IMR-90 (cell line): Measurements from ENCODE around the gene NCOA5. TPM values are rescaled to one million over a fixed set of nuclear protein-coding genes. Genes with fewer than 3 reads are reported as not detected.

ENCODE experiments used
- ATAC-seq: fragments of 200-7000 bp; cut with Tn5 transposase; 2 replicates; pipeline ENCODE4 v1.9.1; 2020; ENCODE audit warnings: low read depth, mild to moderate bottlenecking, moderate library complexity
- BruUV-seq: library from RNA; stranded (reverse); fragments of 400-500 nt; replicated peaks from 2 replicates; lab custom pipeline; 2021; lab: Mats Ljungman, UMichigan
- CTCF ChIA-PET: fragments of 300-600 bp; formaldehyde crosslinking; extraction: SDS; loops from one replicate; lab custom pipeline; 2021; ENCODE audit warnings: antibody characterized with exemption; lab: Yijun Ruan, JAX
- POLR2A ChIA-PET: fragments of 300-600 bp; sonication (Branson Sonifier 250); formaldehyde crosslinking; loops from one replicate; lab custom pipeline; 2022; ENCODE audit warnings: antibody characterized with exemption; ENCODE audit not compliant: unreplicated experiment; lab: Charles Lee
- DNase-seq: peaks from one replicate; pipeline ENCODE4 v3.0.0; 2013
- H2AFZ ChIP-seq: replicated peaks from 2 replicates; pipeline ENCODE3; 2013; ENCODE audit warnings: low read length, mild to moderate bottlenecking; ENCODE audit not compliant: poor library complexity
- H2AK5ac ChIP-seq: 2 replicates; pipeline ENCODE4 v1.6.1; 2013; ENCODE audit warnings: low read depth, low read length, inconsistent platforms
- H2AK9ac ChIP-seq: replicated peaks from 2 replicates; pipeline ENCODE3; 2013; ENCODE audit warnings: mild to moderate bottlenecking, low read depth, low read length, moderate library complexity; ENCODE audit not compliant: poor library complexity
- H2BK120ac ChIP-seq: 2 replicates; pipeline ENCODE4 v1.6.1; 2013; ENCODE audit warnings: low read depth, low read length, inconsistent platforms
- H2BK15ac ChIP-seq: 3 replicates; pipeline ENCODE4 v1.6.1; 2013; ENCODE audit warnings: low read depth, low read length, inconsistent platforms
- H2BK20ac ChIP-seq: 2 replicates; pipeline ENCODE4 v1.6.1; 2013; ENCODE audit warnings: low read depth, mild to moderate bottlenecking, inconsistent platforms, low read length, moderate library complexity
- H2BK5ac ChIP-seq: 2 replicates; pipeline ENCODE4 v1.6.1; 2013; ENCODE audit warnings: mild to moderate bottlenecking, low read depth, low read length, inconsistent platforms; ENCODE audit not compliant: poor library complexity, severe bottlenecking
- H3K14ac ChIP-seq: replicated peaks from 2 replicates; pipeline ENCODE4 v1.6.1; 2013; ENCODE audit warnings: low read depth, low read length, inconsistent platforms
- H3K18ac ChIP-seq: 2 replicates; pipeline ENCODE4 v1.6.1; 2013; ENCODE audit warnings: low read depth, low read length, control low read depth
- H3K23ac ChIP-seq: 2 replicates; pipeline ENCODE4 v1.6.1; 2013; ENCODE audit warnings: low read depth, low read length, inconsistent platforms
- H3K27ac ChIP-seq: 2 replicates; pipeline ENCODE4 v1.5.1; 2013; ENCODE audit warnings: mild to moderate bottlenecking, control low read depth, low read length; ENCODE audit not compliant: insufficient read depth
- H3K27me3 ChIP-seq: 2 replicates; pipeline ENCODE4 v1.6.1; 2013; ENCODE audit warnings: low read length; ENCODE audit not compliant: control insufficient read depth, insufficient read depth
- H3K36me3 ChIP-seq: 2 replicates; pipeline ENCODE4 v1.6.1; 2013; ENCODE audit warnings: low read length, mixed read lengths; ENCODE audit not compliant: control insufficient read depth, insufficient read depth
- H3K4ac ChIP-seq: 2 replicates; pipeline ENCODE4 v1.6.1; 2013; ENCODE audit warnings: low read depth, low read length, inconsistent platforms
- H3K4me1 ChIP-seq: 2 replicates; pipeline ENCODE4 v1.6.1; 2013; ENCODE audit warnings: low read length, mixed read lengths; ENCODE audit not compliant: control insufficient read depth, insufficient read depth
- H3K4me2 ChIP-seq: 2 replicates; pipeline ENCODE4 v1.6.1; 2013; ENCODE audit warnings: low read depth, mild to moderate bottlenecking, control low read depth, low read length, moderate library complexity
- H3K4me3 ChIP-seq: 2 replicates; pipeline ENCODE4 v1.5.1; 2013; ENCODE audit warnings: low read depth, mild to moderate bottlenecking, control low read depth, low read length, moderate library complexity; ENCODE audit not compliant: insufficient read depth
- H3K56ac ChIP-seq: 2 replicates; pipeline ENCODE4 v1.6.1; 2013; ENCODE audit warnings: low read length, inconsistent platforms; ENCODE audit not compliant: insufficient read depth; ENCODE audit errors: extremely low read depth
- H3K79me1 ChIP-seq, 2 experiments: 2 replicates each; pipeline ENCODE4 v1.6.1; 2013; ENCODE audit warnings: low read length in 2 of 2, inconsistent platforms in 1 of 2, low read depth in 1 of 2
- H3K9ac ChIP-seq: 2 replicates; pipeline ENCODE4 v1.6.1; 2013; ENCODE audit warnings: low read depth, low read length, control low read depth
- H3K9me1 ChIP-seq: 2 replicates; pipeline ENCODE4 v1.6.1; 2013; ENCODE audit warnings: low read length, inconsistent platforms; ENCODE audit not compliant: insufficient read depth
- H3K9me3 ChIP-seq: 2 replicates; pipeline ENCODE4 v1.6.1; 2013; ENCODE audit warnings: low read length; ENCODE audit not compliant: control insufficient read depth, insufficient read depth
- H4K20me1 ChIP-seq: 2 replicates; pipeline ENCODE4 v1.6.1; 2013; ENCODE audit warnings: low read length, inconsistent platforms; ENCODE audit not compliant: insufficient read depth
- H4K5ac ChIP-seq: 2 replicates; pipeline ENCODE4 v1.6.1; 2013; ENCODE audit warnings: mild to moderate bottlenecking, low read depth, low read length, control low read depth
- H4K8ac ChIP-seq, 2 experiments: 2 replicates each; pipeline ENCODE4 v1.6.1; 2013; ENCODE audit warnings: low read depth in 2 of 2, low read length in 2 of 2, control low read depth in 1 of 2, inconsistent platforms in 1 of 2
- H4K91ac ChIP-seq: 2 replicates; pipeline ENCODE4 v1.6.1; 2013; ENCODE audit warnings: low read depth, low read length, inconsistent platforms; ENCODE audit not compliant: insufficient read depth
- BHLHE40 ChIP-seq: fragments of 150-350 bp; IDR thresholded peaks from 2 replicates; pipeline ENCODE4 v1.6.1; 2016; ENCODE audit warnings: mild to moderate bottlenecking, low read depth, low read length
- CHD1 ChIP-seq: IDR thresholded peaks from 2 replicates; pipeline ENCODE4 v1.6.1; 2012; ENCODE audit warnings: low read depth, low read length, improper control_type of control experiment
- WGBS, 2 experiments: methylation state at CpG; one replicate each; pipeline versions ENCODE4 v1.1.5 to v1.1.7; 2013; ENCODE audit warnings: missing lambda C conversion rate in 2 of 2; ENCODE audit not compliant: insufficient read length in 1 of 2; ENCODE audit errors: extremely low coverage in 2 of 2; 5-methylcytosine and 5-hydroxymethylcytosine counted together
- dilution Hi-C: fragments of 300-500 bp; cut with HindIII; formaldehyde crosslinking; loops from one replicate; pipeline ENCODE4 v1.14.3; 2018; ENCODE audit warnings: low sequenced_read_pairs; ENCODE audit not compliant: unreplicated experiment
- in situ Hi-C: fragments of 300-500 bp; cut with MboI; formaldehyde crosslinking; loops from 3 replicates; pipeline ENCODE4 v1.14.3; 2019; ENCODE audit warnings: low sequenced_read_pairs, inconsistent platforms, mixed read lengths
- intact Hi-C: fragments of 100-400 bp; cut with micrococcal nuclease; formaldehyde crosslinking; loops from 2 replicates; pipeline ENCODE4 v1.10.0; 2022
- polyA plus RNA-seq, 3 experiments: library from polyadenylated mRNA; depleted of rRNA; stranded (reverse); fragments of >200 nt; gene quantifications; 2 replicates each; pipeline ENCODE4 v1.2.3, GENCODE V29; 2012; ENCODE audit warnings: low replicate concordance in 1 of 3
- total RNA-seq: library from RNA; depleted of rRNA; stranded (reverse); fragments of >200 nt; gene quantifications from 2 replicates; pipeline ENCODE4 v1.2.3, GENCODE V29; 2012

The NCOA5 gene
- total and polyA plus RNA-seq, 2 of the 4 experiments (the other 2 are of a cell fraction): 17.4 to 20.6 TPM

- CTCF ChIA-PET: interaction anchor here (0.7 to 2.1 kb wide), 8 partner anchors 9 to 88 kb away, joined by 3 to 10 read pairs (median 4); partner anchors contain the start of gene SLC12A5
- H3K9me3 ChIP-seq: no peaks in the 10 kb centered on the region
- no peak overlapping the region for H2BK120ac ChIP-seq
- intact Hi-C loops: loop anchor here (1.0 to 5.0 kb wide), 2 partner anchors 31 to 36 kb away; partner anchors contain the start of gene NCOA5
- H2BK20ac ChIP-seq: no peak overlapping the region
- H3K14ac ChIP-seq: no peak overlapping the region
- no peaks in the 10 kb centered on the region; the same call in 1 of the 2 replicates for H3K9me1 ChIP-seq
- in situ Hi-C loops: no loop called here
- H3K4me1 ChIP-seq: no peaks in the 10 kb centered on the region; the same call in 1 of the 2 replicates
- TF ChIP-seq BHLHE40 (no peak), CHD1 (no peak)
- no peak overlapping the region for H3K9ac ChIP-seq
- H3K79me1 ChIP-seq: peaks cover 0 to 4% of the 10 kb centered on the region in 2 experiments; a peak in 1 of 4 replicates
- H4K91ac ChIP-seq: no peak overlapping the region
- ATAC-seq: peak; percentile 46
- H2AK5ac ChIP-seq: no peak overlapping the region
- 9% methylated on average over 14 of the region's 35 CpGs; no CpG with 5 or more reads in 1 of the 2 experiments for WGBS, 2 experiments
- peaks cover 35% of the 10 kb centered on the region for H4K20me1 ChIP-seq
- POLR2A ChIA-PET: interaction anchor here (0.6 kb wide), 1 partner anchor 252 kb away, joined by 3 read pairs; no protein-coding TSS in a partner anchor
- H3K23ac ChIP-seq: no peak overlapping the region
- BruUV-seq: no TSS peak
- peak overlapping the region; percentile 63 for H2AFZ ChIP-seq
- dilution Hi-C loops: no loop called here
- no peak overlapping the region for H2BK5ac ChIP-seq
- no peak overlapping the region for H3K18ac ChIP-seq
- peaks cover 25% of the 10 kb centered on the region for H3K36me3 ChIP-seq
- H4K8ac ChIP-seq: no peak overlapping the region
- no peak overlapping the region for H2BK15ac ChIP-seq
- DNase-seq: no peak
- peak overlapping the region; percentile 94; the same call in 1 of the 2 replicates for H3K4me2 ChIP-seq
- H3K4ac ChIP-seq: no peak overlapping the region
- no peak overlapping the region for H3K27ac ChIP-seq
- no peak overlapping the region for H3K56ac ChIP-seq
- no peak overlapping the region for H4K5ac ChIP-seq
- H3K27me3 ChIP-seq: peaks cover 8% of the 10 kb centered on the region; the same call in 1 of the 2 replicates
- no peak overlapping the region for H2AK9ac ChIP-seq
- H3K4me3 ChIP-seq: no peak overlapping the region
Measured at GRCh38 chr20:46058599-46059281, 31.0 kb downstream of the NCOA5 start.
